NCI-H1092 treated with DMSO at 0.1 percent for 48 hours (cell line): Measurements from ENCODE around the gene TGM3.

Experiments
- DNase-seq: peaks from one replicate; lab custom pipeline; 2025; lab: John Stamatoyannopoulos, UW

Gene TGM3

GRCh38 chr20:2380601-2381000 lies 84.8 kb downstream of the TGM3 start, which contains the start of gene TGM6:
TGM6 (plus strand) TSS chr20:2380901; CDS start chr20:2380969, 68 bp downstream.
- DNase-seq = no peak

- no peak for DNase-seq
Measured at GRCh38 chr20:2381303-2381702, 85.5 kb downstream of the TGM3 start.

GRCh38 chr20:2382833-2383232 lies 87.0 kb downstream of the TGM3 start:
- no peak for DNase-seq

- no peak for DNase-seq
Measured at GRCh38 chr20:2385026-2385425, 89.2 kb downstream of the TGM3 start.

- DNase-seq = no peak
Measured at GRCh38 chr20:2385496-2385895, 89.7 kb downstream of the TGM3 start.

GRCh38 chr20:2386516-2387179 lies 90.8 kb downstream of the TGM3 start:
- DNase-seq = no peak

GRCh38 chr20:2387180-2387577 lies 91.4 kb downstream of the TGM3 start:
- DNase-seq = no peak

GRCh38 chr20:2387580-2387979 lies 91.8 kb downstream of the TGM3 start:
- DNase-seq = no peak
